ENCODE measurements around the gene MAMLD1.

DNA sequence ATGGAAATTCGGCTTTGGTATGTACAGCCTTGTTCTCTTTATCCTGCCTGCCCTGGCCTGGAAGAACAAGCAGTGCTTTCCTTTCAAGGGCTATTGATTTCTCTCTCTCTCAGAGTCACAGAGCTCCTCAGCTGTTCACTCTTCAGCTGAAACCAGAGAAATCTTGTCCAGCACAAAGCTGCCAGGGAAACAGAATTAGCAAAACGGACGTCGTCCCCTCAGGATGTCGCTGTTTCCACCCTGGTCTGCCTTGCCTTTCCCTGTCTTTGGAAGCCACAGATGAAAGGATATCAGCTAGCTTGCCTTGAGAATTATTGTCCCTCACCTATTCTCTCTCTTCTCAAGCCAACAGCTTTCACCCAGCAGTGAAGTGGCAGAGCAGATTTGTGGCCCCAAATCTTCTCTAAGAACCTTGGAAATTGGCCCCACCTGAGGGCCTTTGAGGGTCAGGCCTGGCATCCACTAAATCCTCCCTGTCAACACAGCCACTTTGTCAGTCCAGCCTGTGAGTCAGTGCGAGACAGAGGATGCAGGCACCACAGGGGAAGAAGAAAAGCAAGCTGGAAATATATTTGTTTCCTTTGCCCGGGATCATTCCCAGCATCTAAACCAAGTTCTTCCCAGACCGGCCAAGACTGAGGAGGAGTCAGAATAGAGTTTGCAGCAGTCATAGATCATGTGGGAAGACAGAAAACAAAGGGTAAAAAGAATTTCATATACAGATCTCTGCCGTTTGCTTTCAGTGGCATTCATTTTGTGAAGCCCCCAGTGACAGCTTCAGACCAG is 141.5 kb downstream of the MAMLD1 start:
- TF ChIP-seq, protein P1, sequence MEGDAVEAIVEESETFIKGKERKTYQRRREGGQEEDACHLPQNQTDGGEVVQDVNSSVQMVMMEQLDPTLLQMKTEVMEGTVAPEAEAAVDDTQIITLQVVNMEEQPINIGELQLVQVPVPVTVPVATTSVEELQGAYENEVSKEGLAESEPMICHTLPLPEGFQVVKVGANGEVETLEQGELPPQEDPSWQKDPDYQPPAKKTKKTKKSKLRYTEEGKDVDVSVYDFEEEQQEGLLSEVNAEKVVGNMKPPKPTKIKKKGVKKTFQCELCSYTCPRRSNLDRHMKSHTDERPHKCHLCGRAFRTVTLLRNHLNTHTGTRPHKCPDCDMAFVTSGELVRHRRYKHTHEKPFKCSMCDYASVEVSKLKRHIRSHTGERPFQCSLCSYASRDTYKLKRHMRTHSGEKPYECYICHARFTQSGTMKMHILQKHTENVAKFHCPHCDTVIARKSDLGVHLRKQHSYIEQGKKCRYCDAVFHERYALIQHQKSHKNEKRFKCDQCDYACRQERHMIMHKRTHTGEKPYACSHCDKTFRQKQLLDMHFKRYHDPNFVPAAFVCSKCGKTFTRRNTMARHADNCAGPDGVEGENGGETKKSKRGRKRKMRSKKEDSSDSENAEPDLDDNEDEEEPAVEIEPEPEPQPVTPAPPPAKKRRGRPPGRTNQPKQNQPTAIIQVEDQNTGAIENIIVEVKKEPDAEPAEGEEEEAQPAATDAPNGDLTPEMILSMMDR (IDR thresholded peaks at IDR 0.05 in 4 of 5, conservative IDR thresholded peaks at IDR 0.05 in 1 of 5): no peak
- no peak for TF ChIP-seq POLR2A (IDR thresholded peaks at IDR 0.05)

All from gastrocnemius medialis (tissue), 4 donors.